Melanocyte of skin (primary cell): Measurements from ENCODE around the gene PSMA1. TPM values are rescaled to one million over a fixed set of nuclear protein-coding genes. Genes with fewer than 3 reads are reported as not detected.

Experiments used
- small RNA-seq, 2 donors: library from RNA; depleted of rRNA; stranded (forward); fragments of <200 nt; gene quantifications; one replicate each; pipeline ENCODE3, GENCODE V24; 2012
- total RNA-seq, 2 donors: library from RNA; depleted of rRNA; stranded (reverse); fragments of >200 nt; gene quantifications; 2 replicates each; pipeline ENCODE4 v1.2.3, GENCODE V29; 2012

Gene PSMA1
- total RNA-seq = 100 to 1,000 TPM; 119 to 204 TPM

GRCh38 chr11:14519917-14520746, at the start of gene PSMA1:
Gene PSMA1 (minus strand): TSS chr11:14520386. CDS start chr11:14520299, 87 bp downstream.

GRCh38 chr11:14499560-14500180, 20.5 kb downstream of the PSMA1 start, which contains the start of gene COPB1:
Gene COPB1 (minus strand): TSS chr11:14499811. CDS start chr11:14498928, 883 bp downstream.

Small RNA genes lying within 50 kb of the gene (small RNA-seq; reads per million reads assigned to genes)
- 0 reads per million in 2 donors for gene RNU7-49P

Other genes starting within 250 kb of the PSMA1 start
- 10 to 100 TPM; 18.0 to 20.0 TPM for gene RRAS2, start 161.2 kb downstream of the PSMA1 start, total RNA-seq
- 100 to 1,000 TPM; 130 to 149 TPM for gene COPB1, start 20.6 kb downstream of the PSMA1 start, total RNA-seq
- gene PDE3B, start 123.4 kb upstream of the PSMA1 start, total RNA-seq = 10 to 100 TPM; 12.0 to 21.3 TPM